GM21381 (cell line): ENCODE measurements around the gene VWF.

Experiments
- ATAC-seq: cut with Tn5 transposase; IDR thresholded peaks from one replicate; pipeline ENCODE4 v1.9.1; 2021; ENCODE audit warnings: mild to moderate bottlenecking, moderate library complexity; ENCODE audit not compliant: unreplicated experiment

The VWF gene

DNA sequence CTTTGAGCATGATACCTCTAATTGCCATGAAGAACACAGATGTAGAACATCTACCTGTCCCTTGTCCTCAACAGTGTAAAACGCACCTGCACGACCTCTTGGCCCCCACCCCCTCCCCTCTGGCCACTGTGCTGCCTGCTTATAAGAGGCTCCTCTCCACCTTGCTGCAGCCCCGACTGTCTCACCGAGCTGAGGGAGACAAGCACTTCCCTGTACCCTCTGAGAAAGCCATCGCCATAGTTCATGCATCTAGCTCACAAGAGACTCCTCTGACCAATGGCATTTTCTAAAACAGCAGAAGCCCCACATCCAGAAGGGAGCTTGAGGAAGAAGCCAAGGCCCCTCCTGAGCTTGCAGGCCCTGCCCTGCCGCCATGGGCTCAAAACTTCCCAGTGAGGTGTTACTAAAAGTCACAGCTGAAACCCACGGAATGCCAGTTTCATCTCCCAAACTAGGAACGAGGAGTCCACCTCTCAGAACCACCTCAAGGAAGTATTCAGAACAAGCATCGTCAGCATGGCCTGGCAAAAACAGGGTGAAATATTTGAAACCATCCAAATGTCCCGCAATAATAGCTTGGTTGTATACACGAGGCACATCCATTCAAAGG, 157.9 kb downstream of the VWF start:
- no peak for ATAC-seq

DNA sequence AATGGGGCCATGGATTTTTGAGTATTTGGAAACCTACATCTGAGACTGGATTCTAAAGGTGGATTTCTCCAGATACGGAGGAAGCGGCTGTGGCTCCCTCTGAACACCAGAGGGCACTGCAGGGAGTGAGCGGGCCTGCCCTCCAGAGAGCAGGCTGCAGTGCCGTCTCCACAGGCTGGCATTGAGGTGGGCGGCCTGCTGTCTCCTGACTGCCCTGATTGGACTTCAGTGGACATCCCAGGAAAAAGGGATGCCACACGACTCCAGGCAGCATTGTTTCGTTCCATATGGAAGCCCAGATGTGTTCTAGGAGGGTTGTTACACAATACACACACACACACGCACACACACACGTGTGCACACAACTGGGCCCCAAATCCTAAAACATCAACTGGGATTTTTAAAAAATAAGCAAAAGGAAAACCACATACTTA, 158.5 kb downstream of the VWF start:
- ATAC-seq: no peak

DNA sequence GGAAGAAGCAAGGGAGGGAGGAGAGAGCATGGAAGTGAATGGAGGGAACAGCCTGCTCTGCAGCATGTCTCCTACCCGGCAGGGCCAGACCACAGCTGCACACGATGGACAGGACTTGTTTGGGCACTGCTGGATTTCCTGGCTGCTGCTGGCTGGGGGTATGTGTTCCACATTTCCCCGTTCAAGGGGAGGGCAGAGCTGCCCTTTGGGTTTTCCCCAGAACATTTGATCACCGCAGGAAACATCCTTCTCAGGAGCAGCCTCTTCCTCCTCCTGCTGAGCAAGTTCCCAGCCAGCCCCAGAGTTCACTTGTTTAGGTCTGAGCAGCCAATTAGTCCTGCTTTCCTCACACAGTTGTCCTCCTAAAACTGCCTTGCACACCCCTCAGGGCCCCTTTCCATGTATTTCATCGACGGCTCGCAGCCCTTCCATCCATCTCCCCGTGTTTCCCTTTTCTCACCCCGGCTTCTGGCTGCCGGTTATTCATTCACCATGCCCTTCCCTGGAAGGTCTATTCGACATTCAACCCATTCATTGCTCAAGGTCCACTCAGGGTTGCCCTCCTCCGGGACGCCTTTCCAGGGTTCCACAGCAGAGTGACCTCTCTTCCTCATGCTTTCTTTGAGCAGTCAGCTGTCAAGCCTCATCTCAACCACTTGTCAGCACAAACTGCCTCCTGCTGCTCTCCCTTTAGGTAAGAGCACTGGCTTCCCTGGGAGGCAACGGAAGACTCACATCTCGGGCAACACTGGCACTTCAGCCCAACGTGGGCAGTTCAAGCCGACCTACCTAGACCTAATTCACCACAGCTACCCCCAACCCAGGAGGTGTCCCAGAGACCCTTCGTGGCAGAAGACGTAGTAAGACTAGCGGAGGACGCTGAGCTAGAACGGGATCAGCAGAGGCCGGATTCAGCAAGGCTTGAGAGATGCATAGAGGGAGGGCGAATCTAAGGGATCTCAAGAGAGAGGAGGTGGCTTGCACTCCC, 159.3 kb downstream of the VWF start:
- ATAC-seq: no peak

DNA sequence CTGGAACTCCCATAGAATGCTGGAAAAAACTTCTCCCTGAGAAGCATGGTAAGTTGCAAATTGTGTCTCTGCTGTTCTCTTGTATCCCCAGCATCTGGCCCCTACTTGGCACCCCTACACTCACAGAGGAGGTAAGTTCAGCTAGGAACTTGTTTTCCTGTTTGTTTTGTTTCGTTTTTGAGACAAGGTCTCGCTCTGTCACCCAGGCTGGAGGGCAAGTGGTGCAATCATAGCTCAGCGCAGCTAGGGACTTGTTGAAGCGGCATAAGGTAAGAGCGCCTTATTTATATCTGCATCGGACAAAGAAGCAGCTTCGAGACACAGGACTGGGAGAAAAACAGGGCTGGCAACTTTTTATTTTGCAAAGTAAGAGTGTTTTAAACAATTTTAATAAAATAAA, 161.0 kb downstream of the VWF start:
- no peak for ATAC-seq

DNA sequence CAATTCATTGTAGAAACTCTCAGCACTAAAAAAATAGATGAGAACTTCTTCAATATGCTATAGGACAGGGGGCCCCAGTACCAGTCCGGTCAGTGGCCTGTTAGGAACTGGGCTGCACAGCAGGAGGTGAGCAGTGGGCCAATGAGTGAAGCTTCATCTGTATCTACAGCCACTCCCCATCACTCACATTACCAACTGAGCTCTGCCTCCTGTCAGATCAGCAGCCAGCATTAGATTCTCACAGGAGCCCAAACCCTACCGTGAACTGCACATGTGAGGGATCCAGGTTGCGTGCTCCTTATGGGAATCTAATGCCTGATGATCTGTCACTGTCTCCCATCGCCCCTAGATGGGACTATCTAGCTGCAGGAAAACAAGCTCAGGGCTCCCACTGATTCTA, 163.7 kb downstream of the VWF start:
- no peak for ATAC-seq

DNA sequence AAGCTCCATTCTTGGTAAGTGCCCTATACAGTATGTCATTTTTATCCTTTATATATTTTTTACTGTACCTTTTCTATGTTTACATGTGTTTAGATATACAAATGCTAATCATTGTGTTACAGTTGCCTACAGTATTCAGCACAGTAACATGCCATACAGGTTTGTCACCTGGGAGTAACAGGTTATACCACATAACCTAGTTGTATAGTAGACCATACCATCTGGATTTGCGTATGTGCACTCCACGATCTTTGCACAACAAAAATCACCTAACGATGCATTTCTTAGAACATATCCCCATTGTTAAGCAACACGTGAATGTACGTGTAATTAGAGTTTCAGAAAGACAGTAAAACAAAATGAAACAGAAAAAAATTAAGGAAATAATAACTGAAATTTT, 167.5 kb downstream of the VWF start:
- ATAC-seq: no peak

DNA sequence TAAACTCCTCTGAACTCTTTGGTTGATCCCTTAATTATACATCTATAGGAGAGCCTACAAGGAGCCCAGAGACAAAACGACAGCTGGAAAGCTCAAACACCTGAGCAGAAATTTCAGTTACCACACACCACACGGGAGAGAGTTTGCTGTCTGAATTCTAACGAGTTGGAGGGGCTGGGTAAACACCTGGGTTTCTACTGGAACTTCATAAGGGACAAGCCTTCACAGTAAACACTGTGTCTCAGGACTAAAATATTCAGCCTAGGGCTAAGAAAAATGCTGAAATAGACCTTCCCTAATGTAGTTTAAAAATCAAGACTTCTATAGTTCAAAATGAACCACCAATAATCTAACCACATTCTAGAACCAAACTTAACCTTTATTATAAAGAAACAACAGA, 169.8 kb downstream of the VWF start:
- no peak for ATAC-seq

DNA sequence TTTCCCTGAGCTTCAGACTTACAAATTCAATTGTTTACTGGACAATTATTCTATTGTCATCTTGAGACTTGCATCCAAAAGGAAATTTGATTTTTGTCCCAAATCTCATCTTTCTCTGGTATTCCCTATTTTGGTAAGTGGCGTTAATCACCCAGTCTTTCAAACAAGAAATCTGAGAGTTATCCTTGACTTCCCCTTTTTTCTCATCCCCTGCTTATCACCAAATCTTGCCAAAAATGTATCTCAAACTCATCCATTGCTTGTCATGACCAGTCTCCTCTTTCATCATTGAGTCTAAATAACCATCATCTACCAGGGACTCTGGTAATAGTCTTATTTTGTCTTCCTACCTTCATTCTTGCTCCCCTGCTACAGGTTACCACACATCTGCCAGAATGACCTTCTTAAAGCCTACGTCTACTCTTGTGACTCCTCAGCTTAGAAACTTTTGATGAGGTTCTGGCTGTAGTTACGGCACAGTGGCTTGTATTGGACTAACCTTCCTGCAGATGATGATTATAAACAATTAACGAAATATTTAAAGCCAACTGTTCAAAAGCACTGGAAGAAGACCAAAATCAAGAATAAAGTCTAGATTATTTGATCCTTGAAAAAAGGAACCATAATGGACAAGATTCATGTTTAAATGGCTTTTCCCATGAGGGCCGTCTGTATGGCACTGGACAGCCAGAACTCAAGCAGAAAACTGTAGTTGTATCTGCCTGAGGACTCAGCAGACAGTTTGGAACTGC, 170.5 kb downstream of the VWF start:
- ATAC-seq: no peak

DNA sequence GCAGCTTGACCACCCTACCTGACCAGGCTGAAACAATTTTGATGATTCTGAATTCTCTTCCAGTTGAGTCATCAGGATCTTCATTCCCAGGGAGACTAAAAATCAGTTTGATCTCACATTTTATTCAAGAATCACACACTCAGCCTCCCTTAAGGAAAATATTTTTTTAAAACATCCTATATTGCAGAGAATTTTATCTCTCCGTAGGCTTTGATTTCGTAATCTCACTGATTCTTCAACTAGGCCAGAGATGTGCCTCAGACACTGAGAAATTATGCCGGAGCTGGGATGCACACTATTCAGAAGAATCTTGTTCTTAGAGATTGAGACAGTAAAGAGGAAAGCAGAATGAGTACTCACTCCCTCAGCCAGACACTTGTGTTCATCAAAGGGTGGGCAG, 172.4 kb downstream of the VWF start:
- no peak for ATAC-seq

DNA sequence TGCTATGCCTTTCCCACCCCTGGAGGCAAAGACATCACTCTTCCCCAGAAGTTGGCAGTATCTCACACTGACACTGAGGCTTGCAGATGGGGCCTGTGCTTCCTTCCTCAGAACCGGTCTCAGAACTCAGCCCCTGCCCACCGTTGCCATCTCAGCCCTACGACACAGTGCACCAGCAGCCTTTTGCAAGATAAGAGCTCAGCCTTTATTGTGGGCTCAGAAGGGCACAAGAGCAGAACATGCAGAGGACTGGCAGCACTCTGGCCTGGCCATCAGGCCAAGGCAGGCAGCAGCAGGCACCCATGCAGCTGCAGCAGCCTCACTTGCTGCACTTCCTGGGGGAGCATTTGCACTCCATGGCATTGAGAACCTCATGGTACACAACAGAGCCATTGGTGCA, 175.8 kb downstream of the VWF start:
- ATAC-seq: no peak

DNA sequence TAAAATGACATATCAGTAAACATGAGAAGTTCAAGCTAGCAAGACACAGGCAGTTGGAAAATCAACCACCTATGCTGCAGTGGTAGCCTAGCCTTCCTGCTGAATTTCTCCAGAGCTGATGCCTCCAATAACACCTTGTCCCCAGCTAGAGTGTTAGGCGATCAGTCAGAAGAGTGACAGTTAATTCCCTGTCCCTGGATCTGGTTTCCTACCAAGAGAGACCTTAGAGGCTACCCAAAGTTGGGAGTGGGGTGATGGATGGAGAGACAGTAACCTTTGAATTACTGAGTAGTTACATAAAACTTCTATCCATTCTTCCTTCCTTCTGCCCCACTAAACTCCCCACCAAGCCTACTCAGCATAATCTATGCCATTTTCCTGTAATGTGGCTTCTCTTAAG, 177.5 kb downstream of the VWF start:
- no peak for ATAC-seq

DNA sequence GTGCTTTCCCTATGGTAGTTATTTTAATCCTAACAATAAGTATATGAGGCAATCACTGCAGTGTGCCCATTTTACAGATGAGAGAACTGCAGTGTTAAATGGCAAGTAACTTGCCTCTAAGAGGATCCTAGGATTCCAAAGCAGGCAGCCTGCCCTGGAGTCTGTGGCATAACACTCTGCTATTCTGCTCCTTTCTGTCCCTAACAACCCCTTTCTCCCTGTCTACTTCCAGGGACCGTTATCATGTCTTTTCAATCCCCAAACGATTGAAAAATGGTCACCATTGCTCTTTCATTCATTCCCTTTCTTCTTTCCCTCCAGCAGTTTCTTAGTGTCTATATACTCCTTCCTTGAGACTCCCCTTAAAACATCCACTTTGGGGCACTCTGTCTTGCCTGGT, 178.1 kb downstream of the VWF start:
- no peak for ATAC-seq

DNA sequence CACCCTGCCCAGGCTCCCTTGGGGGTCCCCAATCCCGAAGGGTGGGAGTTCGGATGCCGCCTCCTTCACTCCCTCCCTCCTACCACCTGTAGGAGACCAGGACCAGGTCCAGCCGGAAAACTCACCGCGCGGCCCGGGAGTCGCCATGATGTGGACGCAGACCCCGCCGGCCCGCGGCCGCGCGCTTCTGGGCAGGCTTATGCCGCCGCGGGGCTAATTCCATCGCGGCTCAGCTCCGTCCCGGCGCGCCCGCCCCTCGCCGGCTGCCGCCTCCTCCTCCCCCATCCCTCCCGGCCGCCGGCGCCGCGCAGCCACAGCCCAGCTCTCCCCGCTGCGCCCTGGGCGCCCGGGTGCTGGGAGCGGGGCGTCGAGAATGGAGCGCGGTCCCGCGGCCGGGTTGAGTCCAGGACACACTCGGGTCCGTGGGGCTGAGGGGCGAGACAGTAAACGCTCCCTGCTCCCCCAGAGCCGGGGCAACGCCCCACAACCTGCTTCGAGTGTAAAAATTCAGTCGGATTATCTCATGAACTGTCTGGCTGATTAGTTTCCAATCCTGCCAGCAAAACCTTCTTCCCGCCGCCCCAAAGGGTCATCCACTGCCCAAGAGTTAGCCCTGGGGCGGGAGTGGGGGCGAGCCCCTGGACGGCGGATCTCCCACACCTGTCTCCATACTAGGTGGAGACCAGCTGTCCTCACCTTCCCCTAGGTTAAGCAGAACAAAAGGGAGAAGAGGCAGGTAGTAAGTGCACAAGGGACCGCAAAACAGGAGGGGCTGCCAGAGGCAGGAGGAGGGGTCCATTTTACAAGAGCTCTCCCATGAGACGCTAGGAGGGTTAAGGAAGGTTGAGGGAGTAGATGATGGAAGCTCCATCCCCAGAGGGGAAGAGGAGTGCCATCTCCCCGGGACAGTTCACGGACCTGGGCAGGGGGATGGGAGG, 179.1 kb downstream of the VWF start, which contains the start of gene ANO2:
Gene ANO2, minus strand, starts transcription at position 189 of the 938 bp plus-strand sequence. Its CDS starts 42 bp downstream, at position 147.
- no peak for ATAC-seq

DNA sequence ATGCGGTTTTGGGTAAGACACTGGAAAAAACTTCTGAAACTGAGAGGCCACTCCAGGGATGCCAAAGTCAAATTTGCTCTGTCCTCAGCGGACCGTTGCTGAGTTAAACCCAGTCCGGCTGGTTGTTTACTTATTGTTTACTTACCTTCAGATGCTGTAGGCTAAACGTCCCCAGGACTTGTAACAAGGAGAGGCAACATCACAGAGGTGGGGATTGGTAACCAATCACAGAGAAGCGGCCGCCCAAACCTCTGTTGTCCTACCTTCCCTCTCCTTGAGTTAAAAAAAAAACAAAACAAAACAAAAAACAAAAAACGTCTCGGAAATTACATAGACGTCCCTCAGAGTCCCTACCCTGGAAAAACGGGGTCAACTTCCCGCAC, 179.8 kb downstream of the VWF start:
- no peak for ATAC-seq

DNA sequence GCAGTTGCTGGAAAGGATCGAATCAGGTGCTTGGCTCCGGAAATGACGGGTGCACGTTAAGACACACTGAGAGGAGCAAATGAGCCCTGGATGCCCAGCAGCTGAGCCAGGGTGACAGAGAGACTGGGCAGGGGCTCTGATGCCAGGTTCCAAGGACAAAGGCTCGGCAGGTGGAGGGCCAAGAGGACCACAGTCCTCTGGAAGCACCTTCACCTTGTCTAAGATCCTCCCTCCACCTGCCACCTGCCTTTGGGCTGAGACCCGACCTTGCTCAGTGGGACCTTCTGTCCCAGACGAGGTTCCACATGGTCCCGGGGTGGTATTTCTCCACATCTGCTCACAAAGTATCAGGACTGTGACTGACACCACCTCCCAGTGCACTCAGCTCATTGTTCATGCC, 180.4 kb downstream of the VWF start:
- no peak for ATAC-seq

DNA sequence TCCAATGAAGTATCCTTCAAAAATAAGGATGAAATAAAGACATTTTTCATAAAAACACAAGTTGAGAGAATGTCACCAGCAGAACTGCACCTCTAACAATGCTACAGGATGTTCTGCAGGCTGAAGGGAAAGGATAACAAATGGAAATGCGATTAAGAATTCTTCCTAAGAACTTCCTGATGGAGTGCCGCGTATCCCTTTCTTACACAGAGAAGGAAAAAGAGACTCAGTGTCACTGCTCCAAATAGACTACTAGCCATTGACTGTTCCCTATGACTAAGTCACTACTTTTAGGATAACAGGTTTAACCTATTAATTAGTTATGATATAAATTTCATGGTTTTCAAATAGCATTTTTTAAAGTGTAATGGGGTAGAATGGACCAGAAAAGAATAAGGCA, 182.6 kb downstream of the VWF start:
- ATAC-seq: no peak

DNA sequence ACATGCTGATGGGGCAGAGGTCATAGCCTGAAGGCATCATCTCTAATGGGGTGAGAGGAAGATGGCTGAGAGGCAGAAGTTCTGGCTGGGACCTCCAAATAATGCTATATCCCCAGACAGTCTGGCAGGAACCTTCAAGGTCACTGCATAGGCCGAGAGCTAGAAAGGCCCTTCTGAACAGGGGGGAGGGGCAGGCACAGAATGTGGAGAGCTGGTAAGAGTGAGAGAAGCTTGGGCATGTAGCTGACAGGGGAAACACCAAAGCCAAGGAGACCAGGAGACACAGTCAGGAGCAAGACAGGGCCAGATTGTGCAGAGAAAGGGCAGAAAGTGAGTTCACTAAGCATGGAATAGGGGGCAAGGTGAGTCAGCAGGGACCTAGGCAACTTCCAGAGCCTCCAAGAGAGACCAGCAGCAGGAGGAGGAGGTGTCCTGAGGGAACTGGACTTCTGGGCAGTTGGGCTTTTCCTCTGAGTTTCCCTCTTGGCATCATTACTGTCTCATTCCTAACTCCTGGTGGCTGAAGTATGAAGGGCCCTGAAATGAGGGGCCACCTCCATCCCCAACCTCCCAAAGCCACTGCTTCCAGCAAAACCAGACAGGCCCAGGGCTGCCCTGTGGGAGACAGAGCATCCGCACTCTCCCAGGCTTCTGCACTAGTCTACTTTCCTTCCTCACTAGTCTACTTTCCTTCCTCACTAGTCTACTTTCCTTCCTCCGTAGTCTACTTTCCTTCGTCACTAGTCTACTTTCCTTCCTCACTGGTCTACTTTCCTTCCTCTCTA, 196.5 kb downstream of the VWF start:
- ATAC-seq: no peak

DNA sequence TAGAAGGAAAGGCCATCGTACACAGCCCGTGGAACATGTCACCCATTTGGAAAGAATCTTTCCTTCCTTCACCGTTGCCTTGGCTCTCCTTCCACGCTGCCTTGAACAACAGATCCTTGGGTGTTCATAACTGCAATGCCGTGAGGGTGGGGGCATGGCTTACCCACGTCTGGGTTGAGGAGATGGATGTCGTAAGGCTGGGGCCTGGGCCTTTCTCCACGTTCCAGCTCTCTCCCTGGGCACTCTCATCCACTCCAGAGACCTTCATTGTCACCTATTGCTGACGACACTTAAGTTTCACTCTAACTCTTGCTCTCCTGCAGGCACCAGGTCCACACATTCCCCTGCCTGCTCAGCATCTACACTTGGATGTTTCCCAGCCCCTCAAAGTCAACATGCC, 198.8 kb downstream of the VWF start:
- no peak for ATAC-seq

DNA sequence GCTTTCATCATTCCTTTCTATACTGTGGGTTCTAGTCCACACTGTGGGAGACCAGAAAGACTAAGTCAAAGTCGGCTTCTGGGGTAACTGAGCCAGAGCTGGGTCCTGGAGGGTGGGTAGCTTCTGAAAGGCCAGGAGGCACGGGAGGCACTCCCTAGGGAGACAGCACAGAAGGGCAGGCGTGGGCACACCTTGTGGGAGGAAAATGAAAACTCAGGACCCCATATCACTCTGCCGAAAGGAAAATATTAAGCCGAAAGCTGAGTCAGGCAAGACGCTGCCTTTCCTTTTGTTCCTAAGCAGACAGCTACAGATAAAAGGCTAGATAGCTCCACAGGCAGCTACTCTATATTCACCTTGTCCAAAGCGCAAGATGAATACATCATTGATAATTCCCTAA, 200.1 kb downstream of the VWF start:
- ATAC-seq: no peak

DNA sequence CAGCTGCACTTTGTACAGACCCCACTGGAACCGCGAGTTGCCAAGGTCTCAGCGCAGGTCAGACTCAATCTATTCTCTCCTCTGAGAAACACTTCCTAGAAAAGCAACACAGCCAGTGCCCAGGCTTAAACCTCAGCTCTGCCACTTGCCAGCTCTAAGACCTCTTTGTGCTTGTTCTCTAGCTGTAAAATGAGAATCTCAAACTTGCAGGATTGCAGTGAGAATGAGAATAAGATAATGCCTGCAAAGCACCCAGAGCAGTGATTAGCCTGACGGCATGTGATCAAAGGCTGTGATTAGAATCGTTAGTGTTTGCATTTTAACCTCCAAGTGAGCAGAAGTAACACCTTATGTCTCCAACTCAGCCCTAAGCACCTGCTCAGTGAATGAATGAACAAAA, 200.7 kb downstream of the VWF start:
- no peak for ATAC-seq
